Hematopoietic multipotent progenitor cell treated with erythropoietin and hydrocortisone succinate and interleukin-3 and kit ligand, for 8 days (in vitro differentiated cells): Measurements from ENCODE around the gene PRDM15.

Experiments used
- DNase-seq: peaks from one replicate; pipeline ENCODE4 v3.0.0-alpha.2; 2015

Gene PRDM15

GRCh38 chr21:41906770-41907169 lies 27.6 kb upstream of the PRDM15 start:
- DNase-seq = no peak

GRCh38 chr21:41903559-41904351 lies 24.6 kb upstream of the PRDM15 start:
- no peak for DNase-seq

- no peak for DNase-seq
Observed at GRCh38 chr21:41902946-41903345, 23.8 kb upstream of the PRDM15 start.

- no peak for DNase-seq
Observed at GRCh38 chr21:41901782-41902181, 22.6 kb upstream of the PRDM15 start.

DNA sequence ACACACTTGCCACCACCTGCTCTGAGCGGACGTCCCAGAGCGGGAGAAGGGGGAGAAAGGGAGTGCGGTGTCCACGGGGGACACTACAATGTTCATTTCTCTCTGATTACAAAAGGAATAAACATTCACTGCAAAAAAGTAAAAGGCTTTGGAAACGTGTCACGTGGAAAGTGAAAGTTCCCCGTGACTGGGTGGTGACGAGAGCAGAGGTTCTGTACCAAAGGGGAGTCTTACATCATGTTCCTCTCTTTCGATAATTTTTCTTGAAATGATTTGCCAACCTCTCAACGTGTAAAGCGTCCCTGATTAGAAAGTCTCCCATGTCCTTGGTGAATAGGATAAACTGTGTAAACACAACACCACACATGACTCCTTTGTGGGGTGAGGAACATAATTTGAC lies 22.0 kb upstream of the PRDM15 start:
- no peak for DNase-seq

DNA sequence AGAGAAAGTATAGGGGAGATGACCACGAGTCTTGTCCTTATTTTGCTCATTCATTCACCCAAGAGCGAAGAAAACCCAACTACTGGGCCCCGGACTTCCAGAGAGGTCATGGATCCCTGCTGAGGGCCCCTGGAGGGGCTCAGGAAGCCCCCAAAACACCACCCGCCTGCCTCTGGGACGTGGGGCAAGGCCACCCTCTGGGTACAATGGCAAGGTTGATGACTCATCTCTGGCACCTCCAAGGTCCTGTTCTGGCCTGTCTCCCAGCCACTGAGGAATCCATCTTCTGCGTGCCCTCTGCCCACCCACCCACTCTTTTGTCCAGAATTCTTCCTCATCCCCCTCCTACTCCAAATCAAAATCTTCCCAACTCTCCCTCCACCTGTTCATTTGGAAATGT lies 21.3 kb upstream of the PRDM15 start:
- no peak for DNase-seq

DNA sequence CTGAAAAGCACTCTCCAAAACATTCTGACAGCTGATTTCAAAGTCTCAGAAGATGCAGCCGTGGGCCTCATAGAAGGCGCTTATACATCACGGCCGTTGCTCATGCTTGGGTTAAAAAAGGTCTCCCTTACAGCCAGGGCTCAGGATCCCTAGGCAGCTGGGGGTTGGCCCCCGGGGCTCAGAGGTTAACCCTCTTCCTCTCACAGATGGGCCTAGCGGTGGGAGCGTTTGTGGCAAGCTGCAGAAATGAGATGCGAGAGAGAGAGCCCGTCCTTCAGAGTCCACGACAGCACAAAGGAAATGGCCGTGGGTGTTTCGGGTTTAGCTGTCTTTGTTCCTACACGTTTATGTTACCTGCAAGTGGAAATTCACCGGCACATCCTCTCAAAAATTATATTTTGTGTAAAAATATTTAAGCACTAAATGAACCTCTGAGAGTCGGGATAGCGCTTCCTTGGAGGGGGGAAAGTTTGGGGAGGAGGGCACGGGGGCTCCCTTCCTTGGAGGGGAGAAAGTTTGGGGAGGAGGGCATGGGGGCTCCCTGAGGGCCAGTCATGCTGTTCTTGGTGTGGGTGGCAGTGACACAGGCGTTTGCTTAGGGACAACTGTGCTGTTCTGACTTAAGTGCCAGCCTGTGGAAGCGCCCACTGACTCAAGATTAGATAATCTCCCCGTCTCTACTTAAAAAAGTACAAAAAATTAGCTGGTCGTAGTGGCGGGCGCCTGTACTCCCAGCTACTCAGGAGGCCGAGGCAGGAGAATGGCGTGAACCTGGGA lies 20.5 kb upstream of the PRDM15 start:
- DNase-seq = no peak

DNA sequence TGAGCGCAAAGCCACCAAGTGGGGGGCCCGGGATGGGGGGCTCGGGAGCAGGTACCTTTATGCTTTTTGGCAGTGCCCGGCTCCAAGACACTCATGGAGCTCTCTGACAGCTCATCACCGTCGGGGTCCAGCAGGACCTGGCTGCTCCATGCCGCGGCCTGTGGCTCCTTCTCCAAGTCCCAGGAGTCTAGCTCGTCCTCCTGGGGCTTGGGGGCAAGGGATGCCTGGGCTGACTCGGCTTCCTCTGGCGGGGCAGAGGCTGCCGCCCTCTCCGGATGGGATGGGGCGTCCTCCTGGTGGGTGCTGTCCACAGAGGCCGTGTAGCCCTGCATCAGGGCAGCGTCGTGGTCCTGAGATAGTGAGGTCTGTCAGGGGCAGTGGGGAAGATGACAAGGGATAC lies 19.9 kb upstream of the PRDM15 start:
- no peak for DNase-seq

GRCh38 chr21:41897700-41898099 lies 18.6 kb upstream of the PRDM15 start:
- no peak for DNase-seq

DNA sequence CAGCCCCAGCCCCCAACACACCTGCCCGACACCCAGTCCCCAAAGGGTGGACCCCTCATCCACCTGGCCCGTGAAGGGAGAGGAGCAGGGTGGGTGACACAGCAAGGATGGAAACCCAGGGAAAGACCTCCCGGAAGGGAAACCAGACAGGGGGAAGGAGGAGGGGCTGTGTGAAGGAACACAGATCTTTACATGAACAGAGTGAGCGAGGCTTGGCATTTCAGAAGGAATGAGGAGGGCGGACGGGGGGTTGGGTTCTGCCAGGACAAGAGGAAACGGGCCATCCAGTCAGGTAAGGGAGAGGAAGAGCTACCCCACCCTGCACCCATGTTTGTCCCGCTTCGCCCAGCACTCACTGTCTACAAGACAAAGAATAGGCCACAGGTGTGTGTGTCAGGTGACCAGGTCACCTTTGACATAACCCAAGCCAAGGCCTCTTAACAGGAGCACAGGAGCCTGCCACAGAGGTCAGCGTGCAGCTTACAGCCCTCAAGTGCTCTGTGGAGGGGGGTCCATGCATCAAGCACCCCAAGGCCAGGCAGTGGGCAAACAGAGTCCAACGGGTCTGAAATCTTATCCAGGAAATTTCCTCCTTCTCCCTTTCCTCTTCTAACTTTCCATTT lies 18.0 kb upstream of the PRDM15 start:
- DNase-seq = no peak

DNA sequence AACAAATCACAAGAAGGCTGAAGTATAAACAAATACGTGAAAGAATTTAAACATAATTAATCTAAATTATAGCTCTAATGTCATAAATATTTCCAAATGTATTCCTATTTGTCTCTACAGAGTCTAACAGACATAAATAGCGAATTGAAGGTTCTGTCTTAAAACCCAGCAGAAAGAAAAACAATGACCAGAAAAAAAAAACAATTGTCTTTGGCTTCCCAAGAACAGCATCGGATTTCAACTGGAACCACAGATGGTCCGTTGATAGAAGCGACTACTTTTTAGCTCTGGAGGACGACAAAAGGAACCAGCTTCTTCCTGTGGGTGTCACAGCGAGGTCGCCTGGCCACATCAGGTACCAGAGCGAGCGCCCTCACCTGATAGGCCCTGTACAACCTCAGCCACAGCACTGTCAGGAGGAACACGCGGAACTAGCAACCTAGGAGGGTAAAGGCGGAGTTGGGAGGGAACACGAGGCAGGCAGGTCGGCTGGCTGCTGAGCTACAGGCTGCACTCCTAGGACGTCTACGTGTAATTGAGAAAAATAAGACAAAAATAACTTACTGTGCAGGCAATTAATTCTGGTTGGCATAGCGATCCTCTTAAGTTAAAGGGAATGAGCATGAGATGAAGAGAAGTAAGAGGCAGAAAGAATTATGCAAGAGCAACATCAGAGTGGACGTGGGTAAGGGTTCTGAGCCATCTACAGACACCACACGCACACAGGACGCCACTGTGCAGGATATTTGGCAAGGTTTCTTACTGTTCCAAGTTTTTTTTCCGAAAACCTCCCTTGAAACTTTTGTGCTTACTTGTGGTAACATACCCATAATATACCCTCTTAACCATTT lies 16.7 kb upstream of the PRDM15 start:
- DNase-seq = no peak

DNA sequence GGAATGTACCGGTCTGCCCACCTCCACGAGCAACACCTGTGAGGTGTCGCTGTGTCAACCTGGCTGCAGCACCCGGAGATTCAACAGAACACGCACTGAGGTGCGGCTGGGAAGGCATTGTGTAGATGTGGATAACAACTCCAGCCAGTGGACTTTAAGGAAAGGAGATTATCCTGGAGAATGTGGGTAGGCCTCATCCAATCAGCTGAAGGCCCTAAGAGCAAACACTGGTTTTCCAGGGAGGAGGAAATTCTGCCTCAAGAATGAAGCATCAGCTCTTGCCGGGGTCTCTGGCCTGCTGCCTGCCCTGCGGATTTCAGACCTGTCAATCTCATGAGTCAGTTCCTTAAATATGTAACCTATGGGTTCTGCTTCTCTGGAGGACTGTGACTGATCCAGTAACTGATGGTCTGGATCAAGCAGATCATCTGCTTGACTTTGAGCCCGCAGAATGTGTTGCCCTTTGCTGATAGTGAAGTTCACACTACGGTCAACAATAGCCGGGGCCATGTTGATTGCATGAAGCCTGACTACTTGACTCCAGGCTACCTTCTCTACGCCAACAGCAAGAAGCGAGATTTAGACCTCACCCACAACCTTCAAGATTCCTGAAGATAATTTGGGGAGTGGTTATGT lies 15.9 kb upstream of the PRDM15 start:
- peak; percentile 16 for DNase-seq

GRCh38 chr21:41894511-41894910 lies 15.4 kb upstream of the PRDM15 start:
- DNase-seq = no peak

GRCh38 chr21:41892726-41893125 lies 13.6 kb upstream of the PRDM15 start:
- no peak for DNase-seq

DNA sequence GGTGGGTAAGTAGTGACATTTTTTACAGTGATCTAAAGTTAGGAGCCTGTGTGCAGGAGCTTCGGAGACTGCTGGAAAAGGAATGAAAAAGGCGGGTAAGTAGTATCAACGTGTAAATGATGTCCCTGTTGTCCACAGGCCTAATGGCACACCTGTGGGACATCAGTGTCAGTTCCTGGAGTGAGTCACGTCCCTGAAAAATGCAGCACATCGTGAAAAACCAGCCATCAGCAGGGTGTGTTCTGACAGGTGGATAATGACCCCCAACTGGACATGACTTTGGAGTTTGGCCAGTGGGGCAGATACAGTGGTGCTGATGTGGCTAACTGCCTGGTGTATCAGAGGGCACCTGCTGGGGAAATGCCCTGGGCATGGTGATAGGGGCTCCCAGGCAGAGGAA lies 12.0 kb upstream of the PRDM15 start:
- DNase-seq = no peak

- DNase-seq = no peak
Observed at GRCh38 chr21:41890355-41890754, 11.2 kb upstream of the PRDM15 start.

DNA sequence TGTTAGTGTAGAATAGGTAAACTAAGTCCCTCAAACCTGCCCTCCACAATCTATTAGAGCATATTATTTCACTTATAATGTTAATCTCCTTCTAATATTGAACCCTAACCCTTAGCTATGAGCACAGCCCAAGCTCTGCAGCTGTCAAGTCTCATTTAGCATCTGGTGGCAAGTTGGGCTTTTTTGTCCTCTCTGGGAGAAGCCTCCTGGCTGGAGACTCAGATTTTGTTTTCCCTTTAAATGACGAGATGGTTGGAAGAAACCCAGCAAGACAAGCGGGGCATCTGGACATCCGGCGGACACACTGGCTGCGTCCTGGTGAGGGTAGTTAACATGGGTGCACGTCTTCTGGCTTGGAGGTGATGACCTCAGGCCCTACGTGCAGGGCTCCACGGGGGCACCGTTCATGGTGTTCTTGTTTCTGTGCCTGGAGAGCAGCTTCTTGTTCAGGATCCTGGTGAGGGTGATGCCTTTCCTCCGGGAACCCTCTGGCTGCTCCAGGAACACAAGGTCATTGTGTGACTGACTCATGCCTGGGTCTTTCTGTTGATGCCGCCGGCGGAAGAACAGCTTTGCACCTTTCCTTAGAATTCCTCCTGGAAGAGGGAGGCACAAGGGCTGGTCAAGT lies 9.7 kb upstream of the PRDM15 start:
- no peak for DNase-seq

GRCh38 chr21:41887667-41888066 lies 8.5 kb upstream of the PRDM15 start:
- DNase-seq = no peak

GRCh38 chr21:41886328-41886727 lies 7.2 kb upstream of the PRDM15 start:
- DNase-seq = no peak

DNA sequence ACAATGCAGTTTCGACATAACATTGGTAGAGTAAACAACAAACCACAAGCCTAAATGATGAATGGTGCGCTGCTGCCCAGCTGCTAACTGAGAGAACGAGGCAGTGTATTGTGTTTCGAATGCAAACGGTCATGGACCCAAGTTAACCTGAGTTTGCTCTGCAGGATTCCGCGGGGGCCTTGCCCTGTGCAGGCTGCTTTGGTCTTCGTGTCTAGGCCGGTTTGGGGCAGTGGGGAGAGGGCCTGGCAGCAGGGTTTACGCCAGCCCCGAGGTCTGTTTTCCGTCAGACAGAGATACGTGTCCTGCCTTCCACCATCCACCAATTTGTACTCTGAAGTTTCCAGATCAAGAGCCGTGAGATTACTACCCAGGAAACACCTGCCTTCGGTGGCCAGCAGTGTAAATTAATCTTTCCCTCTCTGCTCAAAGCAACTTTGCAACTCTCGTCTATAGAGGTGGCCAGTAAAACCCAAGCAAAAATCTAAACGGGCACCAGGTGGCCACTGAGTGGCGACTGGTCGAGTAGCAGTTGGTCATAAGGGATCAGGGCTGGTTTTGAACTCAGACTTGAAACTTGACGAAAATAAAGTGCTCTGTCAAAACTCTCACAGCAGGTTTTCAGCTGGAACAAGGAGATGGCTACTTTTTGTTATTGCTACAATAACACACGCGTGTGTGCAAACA lies 6.3 kb upstream of the PRDM15 start:
- DNase-seq = no peak

- no peak for DNase-seq
Observed at GRCh38 chr21:41884501-41885030, 5.4 kb upstream of the PRDM15 start.
